Esophagus muscularis mucosa (tissue), 4 donors: ENCODE data around the gene CEP55. TPM values are rescaled to one million over a fixed set of nuclear protein-coding genes. Genes with fewer than 3 reads are reported as not detected.
A peak's percentile ranks its signal among the peaks of the same experiment; 100 is the strongest.

ENCODE experiments used
- DNase-seq: peaks from one replicate; pipeline ENCODE4 v3.0.0-alpha.2; 2017; ENCODE audit errors: extremely low spot score
- H3K27ac ChIP-seq, 4 donors: fragments of 200-600 bp; sonication (generic); replicated peaks in 1 of 4; 1 replicate in 3 of 4; 2 replicates in 1 of 4; pipeline ENCODE4 v1.5.1; 2016 to 2019; ENCODE audit warnings: mild to moderate bottlenecking in 1 of 4
- H3K27me3 ChIP-seq, 4 donors: fragments of 200-600 bp; sonication (generic); one replicate each; pipeline versions ENCODE4 v1.5.1 to v1.6.0; 2016 to 2019
- H3K36me3 ChIP-seq, 4 donors: fragments of 200-600 bp; sonication (generic); one replicate each; pipeline ENCODE4 v1.5.1; 2016 to 2019
- H3K4me1 ChIP-seq, 4 donors: fragments of 200-600 bp; sonication (generic); one replicate each; pipeline ENCODE4 v1.5.1; 2016 to 2019
- H3K4me3 ChIP-seq, 4 donors: fragments of 200-600 bp; sonication (generic); 1 replicate in 2 of 4; 2 replicates in 2 of 4; pipeline ENCODE4 v1.5.1; 2016 to 2019; ENCODE audit warnings: mild to moderate bottlenecking in 4 of 4, moderate library complexity in 1 of 4
- H3K9me3 ChIP-seq, 4 donors: fragments of 200-600 bp; sonication (generic); 1 replicate in 3 of 4; 2 replicates in 1 of 4; pipeline ENCODE4 v1.5.1; 2016 to 2019
- EP300 ChIP-seq: sonication (generic); formaldehyde crosslinking; IDR thresholded peaks from one replicate; pipeline ENCODE4 v1.6.1; 2017; ENCODE audit warnings: antibody characterized with exemption
- POLR2A ChIP-seq: fragments of 450-650 bp; IDR thresholded peaks from one replicate; pipeline ENCODE4 v1.6.1; 2017; ENCODE audit warnings: antibody characterized with exemption, moderate library complexity, mild to moderate bottlenecking, low read depth
- POLR2AphosphoS5 ChIP-seq, 2 donors: sonication (generic); formaldehyde crosslinking; IDR thresholded peaks; one replicate each; pipeline ENCODE4 v1.6.1; 2017; ENCODE audit warnings: antibody characterized with exemption in 2 of 2
- WGBS: methylation state at CpG from one replicate; pipeline ENCODE4 v1.1.5; 2018; 5-methylcytosine and 5-hydroxymethylcytosine counted together
- intact Hi-C: fragments of 100-400 bp; cut with DNase I; formaldehyde crosslinking; loops from one replicate; pipeline ENCODE4 v1.15.1; 2023
- total RNA-seq, 4 donors: library from RNA; depleted of rRNA; stranded (reverse); fragments of >200 nt; gene quantifications; one replicate each; pipeline versions ENCODE4 v1.1.0 to v1.2.1, GENCODE V29; 2016
- TF ChIP-seq, protein P1 (sequence below), 3 experiments: fragments of 200-600 bp in 2 of 3; fragments of 450-650 bp in 1 of 3; sonication (generic) in 2 of 3; IDR thresholded peaks; one replicate each; pipeline ENCODE4 v1.5.1; 2017 to 2019; ENCODE audit warnings: antibody characterized with exemption in 3 of 3, mild to moderate bottlenecking in 2 of 3, moderate library complexity in 1 of 3

The CEP55 gene
- total RNA-seq, 4 donors from 2014 or later: 0.19 to 0.80 (median 0.50) TPM; not detected in 1

DNA sequence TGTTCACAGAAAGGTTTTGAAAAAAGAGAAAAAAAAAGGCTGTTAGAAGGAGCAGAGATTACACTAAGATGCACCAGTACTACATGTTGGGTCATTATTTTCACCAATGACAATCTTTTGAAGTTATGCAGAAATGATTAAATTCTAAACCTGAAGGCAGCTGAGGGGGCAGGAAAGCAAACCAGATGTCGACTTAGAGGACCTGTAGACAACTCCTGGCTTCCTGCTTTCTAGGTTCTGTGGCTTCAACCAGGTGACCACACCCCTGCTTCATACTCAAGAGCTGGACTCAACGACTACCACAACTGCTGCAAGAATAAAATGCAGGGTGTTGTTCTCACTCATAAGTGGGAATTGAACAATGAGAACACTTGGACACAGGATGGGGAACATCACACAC is 44.3 kb upstream of the CEP55 start:
- H3K27ac ChIP-seq: peak overlapping the region in 1 of 4 donors; percentile 15
- H3K36me3 ChIP-seq: peaks cover 21 to 70% (median 42%) of the 10 kb centered on the region in 4 donors
- H3K27me3 ChIP-seq: no peaks in the 10 kb centered on the region
- WGBS: 59% methylated on average over 2 of the region's 2 CpGs
- TF ChIP-seq, protein P1, sequence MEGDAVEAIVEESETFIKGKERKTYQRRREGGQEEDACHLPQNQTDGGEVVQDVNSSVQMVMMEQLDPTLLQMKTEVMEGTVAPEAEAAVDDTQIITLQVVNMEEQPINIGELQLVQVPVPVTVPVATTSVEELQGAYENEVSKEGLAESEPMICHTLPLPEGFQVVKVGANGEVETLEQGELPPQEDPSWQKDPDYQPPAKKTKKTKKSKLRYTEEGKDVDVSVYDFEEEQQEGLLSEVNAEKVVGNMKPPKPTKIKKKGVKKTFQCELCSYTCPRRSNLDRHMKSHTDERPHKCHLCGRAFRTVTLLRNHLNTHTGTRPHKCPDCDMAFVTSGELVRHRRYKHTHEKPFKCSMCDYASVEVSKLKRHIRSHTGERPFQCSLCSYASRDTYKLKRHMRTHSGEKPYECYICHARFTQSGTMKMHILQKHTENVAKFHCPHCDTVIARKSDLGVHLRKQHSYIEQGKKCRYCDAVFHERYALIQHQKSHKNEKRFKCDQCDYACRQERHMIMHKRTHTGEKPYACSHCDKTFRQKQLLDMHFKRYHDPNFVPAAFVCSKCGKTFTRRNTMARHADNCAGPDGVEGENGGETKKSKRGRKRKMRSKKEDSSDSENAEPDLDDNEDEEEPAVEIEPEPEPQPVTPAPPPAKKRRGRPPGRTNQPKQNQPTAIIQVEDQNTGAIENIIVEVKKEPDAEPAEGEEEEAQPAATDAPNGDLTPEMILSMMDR (IDR thresholded peaks at IDR 0.05): no peak
- TF ChIP-seq POLR2A (no peak), POLR2AphosphoS5 (IDR thresholded peaks at IDR 0.05) (no peak), EP300 (no peak)
- H3K9me3 ChIP-seq: no peaks in the 10 kb centered on the region
- DNase-seq: no peak
- no peak overlapping the region for H3K4me3 ChIP-seq
- intact Hi-C loops: no loop called here
- H3K4me1 ChIP-seq: peaks cover 7 to 20% (median 9%) of the 10 kb centered on the region in 4 donors

DNA sequence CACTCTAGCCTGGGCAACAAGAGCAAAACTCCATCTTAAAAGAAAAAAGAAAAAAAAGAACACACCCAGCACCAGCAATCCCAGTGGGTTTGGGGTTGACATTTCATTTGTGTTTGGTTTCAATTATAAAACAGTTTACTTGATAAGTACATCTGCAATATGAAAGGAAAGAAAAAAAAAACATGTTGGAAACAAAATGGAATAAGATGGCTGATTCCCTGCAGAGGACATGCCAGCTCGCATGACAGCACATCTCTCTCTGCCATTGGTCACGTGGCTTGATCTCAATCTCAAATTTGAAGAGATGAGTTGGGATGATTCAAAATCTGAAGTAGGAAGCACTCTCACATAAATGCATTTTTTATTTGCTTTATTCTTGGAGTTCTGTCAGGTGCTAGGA is 42.3 kb upstream of the CEP55 start:
- DNase-seq: no peak
- Histone ChIP-seq H3K27ac (peak overlapping the region in 2 of 4 donors; percentile 31 to 49), H3K27me3 (no peaks in the 10 kb centered on the region), H3K9me3 (no peaks in the 10 kb centered on the region), H3K4me1 (peaks cover 17 to 40% (median 29%) of the 10 kb centered on the region in 4 donors), H3K36me3 (peaks cover 21 to 57% (median 36%) of the 10 kb centered on the region in 4 donors), H3K4me3 (no peak overlapping the region)
- 86% methylated on average over 2 of the region's 2 CpGs for WGBS
- no peak for TF ChIP-seq POLR2A
- TF ChIP-seq, protein P1 (IDR thresholded peaks at IDR 0.05): no peak
- no peak for TF ChIP-seq POLR2AphosphoS5 (IDR thresholded peaks at IDR 0.05)
- no peak for TF ChIP-seq EP300
- intact Hi-C loops: no loop called here

DNA sequence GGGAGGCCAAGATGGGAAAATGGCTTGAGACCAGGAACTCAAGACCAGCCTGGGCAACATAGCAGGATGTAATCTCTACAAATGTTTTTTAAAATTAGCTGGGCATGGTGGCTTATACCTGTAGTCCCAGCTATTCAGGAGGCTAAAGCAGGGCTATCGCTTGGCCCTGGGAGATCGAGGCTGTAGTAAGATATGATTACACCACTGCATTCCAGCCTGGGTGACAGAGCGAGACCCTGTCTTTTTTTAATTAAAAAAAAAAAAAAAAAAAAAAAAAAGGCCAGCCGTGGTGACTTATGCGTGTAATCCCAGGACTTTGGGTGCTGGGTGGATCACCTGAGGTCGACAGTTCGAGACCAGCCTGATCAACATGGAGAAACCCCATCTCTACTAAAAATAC is 41.7 kb upstream of the CEP55 start:
- peaks cover 21 to 51% (median 31%) of the 10 kb centered on the region in 4 donors for H3K36me3 ChIP-seq
- DNase-seq: no peak
- peak overlapping the region in 3 of 4 donors; percentile 31 to 49 (median 32) for H3K27ac ChIP-seq
- WGBS: 98% methylated on average over 7 of the region's 7 CpGs
- H3K9me3 ChIP-seq: no peaks in the 10 kb centered on the region
- no peaks in the 10 kb centered on the region for H3K27me3 ChIP-seq
- no peak overlapping the region for H3K4me3 ChIP-seq
- intact Hi-C loops: no loop called here
- TF ChIP-seq POLR2AphosphoS5 (IDR thresholded peaks at IDR 0.05) (no peak), POLR2A (no peak), EP300 (no peak)
- TF ChIP-seq, protein P1 (IDR thresholded peaks at IDR 0.05): no peak
- H3K4me1 ChIP-seq: peaks cover 22 to 46% (median 35%) of the 10 kb centered on the region in 4 donors

DNA sequence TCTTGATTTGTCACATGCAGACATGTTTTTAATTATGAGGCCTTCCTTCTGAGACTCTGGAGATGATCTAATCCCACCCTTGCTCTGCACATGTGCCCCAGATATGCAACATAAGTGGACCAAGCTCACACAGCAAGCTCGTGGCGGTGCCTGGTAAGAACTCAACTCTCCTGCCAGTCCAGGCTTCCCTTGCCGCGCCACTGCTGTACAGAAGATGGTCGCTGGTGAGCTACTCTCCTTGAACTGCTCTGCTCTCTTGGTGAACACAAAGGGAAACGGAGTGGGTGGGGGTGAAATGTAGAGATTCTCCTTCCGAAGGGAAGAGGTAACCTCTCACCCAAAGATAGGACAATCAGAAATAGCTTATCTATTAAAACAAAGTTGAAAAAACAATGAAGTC is 39.9 kb upstream of the CEP55 start:
- peak overlapping the region; percentile 87 to 96 (median 91) for H3K27ac ChIP-seq
- no peaks in the 10 kb centered on the region for H3K9me3 ChIP-seq
- H3K36me3 ChIP-seq: peaks cover 10 to 33% (median 19%) of the 10 kb centered on the region in 4 donors
- DNase-seq: no peak
- intact Hi-C loops: no loop called here
- H3K4me1 ChIP-seq: peaks cover 27 to 61% (median 51%) of the 10 kb centered on the region in 4 donors
- 92% methylated on average over 7 of the region's 7 CpGs for WGBS
- no peak overlapping the region for H3K4me3 ChIP-seq
- TF ChIP-seq POLR2A: no peak
- TF ChIP-seq, protein P1 (IDR thresholded peaks at IDR 0.05): no peak
- TF ChIP-seq POLR2AphosphoS5 (IDR thresholded peaks at IDR 0.05): no peak
- no peak for TF ChIP-seq EP300
- H3K27me3 ChIP-seq: no peaks in the 10 kb centered on the region

GRCh38 chr10:93457511-93457910 is 38.9 kb upstream of the CEP55 start:
- peaks cover 22 to 64% (median 61%) of the 10 kb centered on the region in 4 donors for H3K4me1 ChIP-seq
- no peak for DNase-seq

More at GRCh38 chr10:93457511-93457910, 38.9 kb upstream of the CEP55 start:
- H3K27ac ChIP-seq: peak overlapping the region; percentile 87 to 96 (median 91)
- peaks cover 5 to 29% (median 14%) of the 10 kb centered on the region in 4 donors for H3K36me3 ChIP-seq
- TF ChIP-seq EP300 (no peak), POLR2A (no peak), POLR2AphosphoS5 (IDR thresholded peaks at IDR 0.05) (no peak)
- TF ChIP-seq, protein P1 (IDR thresholded peaks at IDR 0.05): no peak
- intact Hi-C loops: no loop called here
- no peaks in the 10 kb centered on the region for H3K27me3 ChIP-seq
- WGBS: 89% methylated on average over 8 of the region's 8 CpGs
- no peaks in the 10 kb centered on the region for H3K9me3 ChIP-seq
- no peak overlapping the region for H3K4me3 ChIP-seq
